SU-DHL-6 (cell line): ENCODE measurements around the gene TMEM120B.

ENCODE experiments used
- CTCF ChIP-seq: fragments of 200-600 bp; sonication (generic); IDR thresholded peaks from one replicate; pipeline ENCODE4 v1.5.1; 2017; ENCODE audit warnings: antibody characterized with exemption, mild to moderate bottlenecking, low read length, moderate library complexity; ENCODE audit not compliant: insufficient read depth, poor library complexity, severe bottlenecking
- EZH2phosphoT487 ChIP-seq: fragments of 200-600 bp; sonication (generic), shearing (Covaris generic); conservative IDR thresholded peaks from 2 replicates; pipeline ENCODE4 v1.6.1; 2018; ENCODE audit warnings: mild to moderate bottlenecking, antibody characterized with exemption, low read length, moderate library complexity, mixed read lengths

GRCh38 chr12:121809712-121810116 is 97.2 kb downstream of the TMEM120B start:
- TF ChIP-seq CTCF (no peak), EZH2phosphoT487 (no peak)
